GM18502 (cell line): ENCODE measurements around the gene VSTM4.

Source experiments
- ATAC-seq: cut with Tn5 transposase; IDR thresholded peaks from one replicate; pipeline ENCODE4 v1.9.1; 2021; ENCODE audit warnings: mild to moderate bottlenecking; ENCODE audit not compliant: unreplicated experiment, poor library complexity

Gene VSTM4

DNA sequence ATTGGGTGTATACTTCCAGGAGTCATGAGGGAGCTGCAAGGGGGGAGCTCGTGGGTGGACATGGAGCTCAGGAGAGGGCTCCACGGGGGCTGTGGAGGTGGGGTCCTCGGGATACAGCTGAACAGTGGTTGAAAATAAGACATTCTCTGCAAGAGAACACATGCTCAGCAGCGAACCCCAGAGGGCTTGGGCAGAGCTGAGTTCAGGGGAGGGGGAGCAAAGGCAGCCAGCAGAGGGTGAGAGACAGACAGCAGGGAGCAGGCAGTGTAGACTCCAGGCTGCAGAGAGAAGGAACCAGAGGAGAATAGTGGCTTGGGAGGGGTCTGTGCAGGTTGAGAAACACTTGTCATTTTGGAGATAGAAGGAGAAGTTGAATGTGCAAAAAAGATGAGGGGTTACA is 102.7 kb downstream of the VSTM4 start:
- no peak for ATAC-seq

DNA sequence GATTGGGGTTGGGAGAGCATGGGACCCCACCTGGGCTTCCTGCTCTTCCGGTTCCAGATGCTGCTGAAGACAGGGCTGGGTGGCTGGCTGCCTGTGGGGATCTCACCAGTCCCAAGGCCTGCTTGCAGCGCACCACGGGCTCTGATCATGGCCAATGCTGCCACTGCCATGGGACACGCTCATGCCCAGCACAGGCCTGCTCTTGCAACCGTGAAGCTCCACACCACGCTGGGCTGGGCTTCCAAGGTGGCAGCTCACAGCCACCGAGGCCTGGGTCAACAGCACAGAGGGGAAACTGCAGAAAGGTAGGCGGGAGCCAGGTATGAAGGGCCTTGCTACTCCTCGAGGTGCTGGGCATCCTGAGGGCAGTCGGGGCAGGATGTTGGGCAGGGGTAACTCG is 103.6 kb downstream of the VSTM4 start:
- ATAC-seq, result no peak

DNA sequence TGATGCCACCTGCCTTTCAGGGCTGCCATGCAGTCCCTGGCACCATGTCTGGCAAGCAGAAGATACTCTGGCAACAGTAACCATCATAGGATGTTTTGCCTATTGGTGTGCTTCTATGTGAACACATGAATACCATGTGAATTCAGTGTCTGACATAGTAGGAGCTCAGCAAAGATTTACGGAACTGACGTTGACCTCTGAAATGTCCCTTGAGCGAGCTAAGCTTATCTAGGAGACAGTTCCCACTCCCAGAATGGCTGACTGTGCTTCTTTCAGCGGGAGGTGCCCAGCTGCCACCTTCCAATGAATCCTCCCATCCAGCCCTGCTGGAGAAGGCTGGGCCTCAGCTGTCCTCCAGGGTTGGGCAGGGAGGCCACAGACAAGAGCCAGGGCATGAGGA is 104.5 kb downstream of the VSTM4 start:
- no peak for ATAC-seq

DNA sequence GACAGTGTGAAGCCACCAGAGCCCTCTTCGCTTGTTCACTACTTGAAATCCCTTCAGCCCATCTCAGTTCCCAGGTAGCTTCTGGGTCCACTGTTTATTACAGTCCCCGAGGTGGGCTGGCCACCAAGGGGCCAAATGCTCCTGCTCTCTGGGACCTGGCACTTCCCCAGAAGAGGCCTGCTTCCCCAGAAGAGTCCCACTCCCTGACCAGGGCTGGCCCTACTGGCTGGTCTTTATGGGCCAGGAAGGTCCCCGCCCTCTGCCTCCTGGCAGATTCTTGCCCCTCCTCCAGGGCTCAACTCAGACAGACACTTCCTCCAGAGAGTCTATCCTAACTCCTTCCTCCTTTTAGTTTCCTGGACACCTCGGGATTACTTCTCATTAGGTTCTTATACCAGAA is 105.0 kb downstream of the VSTM4 start:
- ATAC-seq, result no peak

DNA sequence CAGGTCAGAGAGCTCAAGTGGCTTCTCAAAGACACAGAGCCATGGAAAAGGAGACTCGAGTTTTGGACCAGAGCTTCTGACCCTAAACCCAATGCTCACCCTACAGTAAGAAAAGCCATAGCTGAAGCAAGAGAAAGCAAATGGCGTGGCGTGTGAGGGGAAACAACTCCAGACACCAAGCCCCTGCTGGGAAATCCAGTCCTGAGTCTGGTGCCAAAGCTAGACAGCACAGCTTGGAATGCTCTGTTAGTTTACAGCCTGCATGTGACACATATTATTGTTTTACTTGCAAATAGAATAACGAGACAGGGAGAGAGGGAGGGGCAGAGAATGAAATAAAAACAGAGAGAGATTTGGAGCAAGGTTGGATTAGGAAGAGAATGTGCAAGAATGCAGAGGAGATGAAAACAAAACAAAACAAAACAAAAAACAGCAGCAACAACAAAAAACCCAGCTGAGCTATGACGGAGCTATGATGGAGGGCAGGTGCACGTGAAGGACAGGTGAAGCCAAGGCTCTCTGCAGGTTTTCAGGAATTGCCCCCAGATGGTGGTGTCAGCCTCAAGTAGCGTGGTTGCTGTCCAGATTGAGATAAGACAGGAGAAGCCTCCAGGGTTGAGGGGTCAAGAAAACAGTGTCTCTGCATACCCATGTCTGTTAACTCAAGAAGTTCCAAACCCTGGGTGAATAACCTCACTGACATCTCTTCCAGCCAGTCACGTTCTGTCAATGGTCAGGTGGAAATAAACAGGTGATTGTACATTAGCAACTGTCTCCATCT is 105.9 kb downstream of the VSTM4 start:
- ATAC-seq, result no peak

DNA sequence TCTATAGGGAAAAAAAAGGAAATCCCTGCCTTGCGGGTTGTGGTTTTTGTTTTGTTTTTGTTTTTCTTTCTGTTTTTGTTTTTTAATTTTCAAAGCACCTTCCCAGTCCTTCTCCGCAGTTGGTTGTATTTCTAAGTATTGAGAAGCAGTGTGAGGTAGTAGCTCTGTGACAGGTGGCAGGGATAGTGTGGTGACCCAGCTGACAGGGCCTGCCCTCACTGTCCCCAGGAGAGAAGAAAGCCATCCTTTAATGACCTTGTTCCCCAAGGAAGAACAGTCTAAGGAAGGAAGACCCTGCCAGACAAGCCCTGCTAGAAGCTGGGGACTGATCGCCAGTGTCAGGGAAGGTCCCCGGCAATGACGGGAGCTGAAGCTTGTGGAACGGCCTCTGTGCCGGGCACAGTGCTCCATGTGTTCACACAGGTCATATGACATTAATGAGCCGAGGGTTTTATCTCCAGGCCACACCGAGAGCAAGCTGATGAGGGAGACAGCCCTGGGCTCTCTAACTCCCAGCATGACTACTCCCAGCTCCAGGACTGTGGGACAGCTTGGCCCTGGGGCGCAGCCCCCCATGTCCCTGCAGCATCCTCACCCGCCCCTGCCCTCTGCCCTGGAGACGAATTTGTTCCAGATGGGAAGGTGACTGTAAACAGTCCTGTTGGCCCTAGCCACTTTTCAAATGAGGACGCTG is 106.7 kb downstream of the VSTM4 start:
- ATAC-seq, result no peak

DNA sequence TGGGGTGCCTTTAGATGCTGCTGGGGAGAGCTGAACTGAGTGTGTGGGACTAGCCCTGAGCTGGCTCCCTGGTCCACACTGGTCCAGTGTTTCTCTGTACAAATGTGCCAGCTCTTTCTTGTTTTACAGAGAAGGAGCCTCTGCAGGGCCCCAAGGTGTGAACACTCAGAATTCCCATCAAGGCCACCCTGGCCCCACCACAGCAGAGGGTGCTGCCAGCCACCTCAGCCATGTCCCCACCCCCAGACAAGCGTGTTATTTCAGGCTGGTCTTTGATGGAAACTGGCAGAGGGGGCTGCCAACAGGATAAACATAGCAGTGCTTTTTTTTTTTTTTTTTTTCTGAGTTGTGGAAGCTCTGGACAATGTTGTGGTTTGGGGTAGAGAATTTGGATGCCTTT is 107.2 kb downstream of the VSTM4 start:
- no peak for ATAC-seq

DNA sequence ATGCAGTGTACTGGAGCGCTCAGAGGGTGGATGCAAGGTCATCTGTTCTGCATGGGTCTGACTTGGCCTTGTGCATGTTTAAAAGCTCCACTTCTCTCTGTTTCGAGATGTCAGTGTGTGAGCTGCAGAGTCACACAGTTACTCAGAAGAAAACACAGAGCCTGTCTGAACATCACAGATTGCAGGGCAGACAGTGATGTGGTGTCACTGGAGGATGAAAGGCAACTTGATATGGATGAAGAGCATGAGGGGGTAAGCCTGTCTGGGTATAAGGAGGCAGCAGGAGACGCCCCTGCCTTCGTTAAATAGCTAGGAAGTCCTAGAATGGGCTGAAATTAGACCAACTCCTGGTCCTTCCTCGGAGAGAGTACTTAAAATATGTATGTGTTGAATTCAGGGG is 108.2 kb downstream of the VSTM4 start:
- no peak for ATAC-seq

DNA sequence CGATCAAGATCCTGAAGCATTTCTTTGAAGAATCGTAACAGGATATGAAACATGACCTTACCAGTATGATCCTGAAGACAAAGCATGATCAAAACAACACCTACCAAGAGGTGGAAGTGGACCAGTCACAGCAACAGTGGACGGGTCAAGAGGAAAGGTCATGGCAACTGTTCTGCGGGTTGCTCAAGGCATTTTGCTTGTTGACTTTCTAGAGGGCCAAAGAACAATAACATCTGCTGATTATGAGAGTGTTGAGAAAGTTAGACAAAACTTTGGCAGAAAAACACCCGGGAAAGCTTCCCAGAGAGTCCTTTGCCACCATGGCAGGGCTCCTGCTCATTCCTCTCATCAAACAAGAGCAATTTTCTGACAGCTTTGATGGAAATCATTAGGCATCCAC is 110.1 kb downstream of the VSTM4 start:
- ATAC-seq, result no peak

DNA sequence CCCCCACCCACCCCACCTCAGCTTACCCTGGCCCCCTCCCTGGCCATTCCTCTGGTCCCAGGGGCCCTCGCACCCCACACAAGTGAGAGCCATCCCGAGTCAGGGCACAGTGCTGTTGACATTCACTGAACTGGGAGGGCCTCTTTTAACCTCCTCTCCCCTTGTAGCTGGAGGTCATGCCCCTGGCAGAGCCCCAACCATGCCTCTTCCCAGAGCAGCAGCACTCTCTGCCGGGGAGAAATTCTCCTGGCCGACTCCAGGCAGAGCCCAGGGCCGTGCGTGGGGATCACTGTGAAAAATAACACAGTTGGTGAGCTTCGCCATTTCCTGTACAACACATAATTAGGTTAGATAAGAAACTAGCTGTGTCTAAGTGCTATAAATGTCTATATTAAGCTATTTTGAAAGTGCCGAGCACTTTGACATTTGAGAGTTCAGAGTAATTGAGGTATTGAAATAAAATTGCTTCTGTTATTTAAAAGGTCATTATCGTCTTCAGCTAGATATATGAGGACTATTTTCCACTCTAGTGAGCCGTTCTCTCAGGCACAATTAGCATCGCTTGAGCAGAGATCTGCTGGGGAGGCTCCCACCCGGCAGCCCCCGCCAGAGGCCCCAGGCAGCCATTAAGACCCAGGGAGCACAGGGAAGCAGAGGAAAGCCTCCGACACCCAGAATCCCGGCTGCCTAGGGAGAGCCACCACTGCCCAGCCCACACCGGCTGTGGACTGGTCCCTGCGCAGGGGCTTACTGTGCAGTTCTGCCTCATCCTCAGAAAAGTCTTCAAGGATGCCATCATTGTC is 113.3 kb downstream of the VSTM4 start:
- no peak for ATAC-seq

DNA sequence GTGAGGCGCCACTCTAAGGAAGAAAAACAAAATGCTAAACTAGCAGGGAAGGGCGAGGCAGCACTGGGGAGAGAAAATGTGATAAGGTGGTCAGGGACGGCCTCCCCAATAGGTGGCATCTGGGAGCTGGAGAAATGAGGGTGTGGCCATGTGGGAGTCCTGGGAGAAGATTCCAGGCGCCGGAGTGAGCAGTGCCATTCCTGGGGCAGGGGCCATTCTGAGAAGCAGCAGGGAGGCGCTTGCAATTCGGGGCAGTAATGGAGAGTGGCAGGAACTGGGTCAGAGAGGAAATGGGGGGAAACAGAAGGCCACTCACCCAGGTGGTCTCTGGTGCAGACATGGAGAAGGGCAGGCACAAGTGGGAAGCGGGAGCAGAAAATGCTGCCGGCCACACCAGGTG is 113.9 kb downstream of the VSTM4 start:
- no peak for ATAC-seq

DNA sequence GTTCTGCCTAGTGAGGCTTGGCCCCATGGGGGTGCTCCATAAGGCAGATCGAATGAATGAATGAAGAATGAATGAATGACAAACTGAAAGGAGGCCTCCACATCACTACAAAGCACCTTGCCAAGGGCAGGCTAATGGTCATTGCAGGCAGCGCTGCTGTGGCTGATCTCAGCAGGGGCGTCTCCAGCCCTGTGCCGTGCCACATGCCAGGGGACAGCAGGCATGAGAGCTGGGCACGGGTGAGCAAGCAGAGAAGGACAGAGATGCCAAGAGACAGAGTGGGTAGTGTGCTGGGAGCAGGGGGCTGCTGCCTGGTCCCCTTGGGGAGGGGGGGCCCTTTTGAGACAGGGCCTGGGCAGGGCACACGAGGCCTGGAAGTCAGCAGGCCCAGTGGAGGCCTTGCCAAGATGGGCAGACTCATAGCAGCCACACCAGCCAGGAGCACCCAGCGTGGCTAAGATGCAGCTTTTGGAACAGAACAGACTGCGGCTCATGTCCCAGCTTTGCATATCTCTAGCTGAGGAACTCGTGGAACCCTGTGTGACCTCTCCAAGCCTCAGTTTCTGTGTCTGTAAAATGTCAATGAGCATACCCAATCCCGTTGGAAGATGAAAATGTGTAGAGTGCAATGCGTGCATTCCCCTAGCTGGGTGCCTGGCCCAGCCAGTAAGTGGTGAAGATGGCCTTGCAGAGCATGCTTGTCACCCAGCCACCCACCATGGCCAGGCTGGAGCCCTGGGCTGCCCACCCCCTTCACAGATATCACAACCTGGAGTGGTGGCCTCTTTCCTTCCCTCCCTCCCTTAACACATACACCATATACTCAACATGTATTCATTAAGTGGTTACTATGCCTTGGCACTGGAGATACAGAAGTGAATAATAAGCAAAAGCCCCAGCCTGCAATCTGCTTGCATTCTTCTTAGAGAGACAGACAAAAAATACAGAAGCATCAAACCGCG is 114.6 kb downstream of the VSTM4 start:
- ATAC-seq, result no peak

DNA sequence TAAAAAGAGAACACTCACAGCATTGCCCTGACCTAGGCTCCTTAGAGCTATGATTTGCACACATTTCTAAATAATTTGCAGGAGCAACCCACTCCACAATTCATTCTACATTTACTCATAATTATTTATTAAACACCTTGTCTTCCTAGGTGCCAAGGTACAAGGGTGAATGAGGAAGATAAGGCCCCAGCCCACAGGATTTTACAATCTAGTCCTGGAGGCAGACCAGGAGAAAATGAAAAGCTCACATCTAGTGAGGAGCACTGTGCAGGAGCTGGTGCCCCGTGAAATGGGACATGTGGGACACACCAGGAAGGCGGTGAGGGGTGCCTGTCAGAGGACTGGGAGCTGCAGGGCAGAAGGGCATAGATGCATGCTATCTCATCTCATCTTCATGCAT is 116.0 kb downstream of the VSTM4 start:
- no peak for ATAC-seq

DNA sequence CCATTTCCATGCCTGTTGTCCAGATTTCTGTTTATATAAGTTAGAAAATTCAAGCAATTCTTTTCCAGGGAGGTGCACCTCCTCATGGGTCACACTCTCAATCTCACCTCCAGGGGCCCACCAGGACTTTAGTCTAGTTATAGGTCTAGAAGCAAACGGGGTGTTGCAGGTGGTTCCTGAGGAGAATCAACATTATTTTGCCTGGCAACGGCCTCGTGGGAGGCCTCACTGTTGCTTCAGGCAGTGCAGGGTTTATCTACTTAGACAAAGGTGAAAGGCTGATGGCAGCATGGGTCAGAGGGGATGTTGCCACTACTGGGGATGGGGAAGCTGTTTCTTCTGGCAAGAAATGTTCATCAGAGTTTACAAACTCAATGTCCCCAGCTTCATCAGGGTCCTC is 119.0 kb downstream of the VSTM4 start:
- no peak for ATAC-seq

DNA sequence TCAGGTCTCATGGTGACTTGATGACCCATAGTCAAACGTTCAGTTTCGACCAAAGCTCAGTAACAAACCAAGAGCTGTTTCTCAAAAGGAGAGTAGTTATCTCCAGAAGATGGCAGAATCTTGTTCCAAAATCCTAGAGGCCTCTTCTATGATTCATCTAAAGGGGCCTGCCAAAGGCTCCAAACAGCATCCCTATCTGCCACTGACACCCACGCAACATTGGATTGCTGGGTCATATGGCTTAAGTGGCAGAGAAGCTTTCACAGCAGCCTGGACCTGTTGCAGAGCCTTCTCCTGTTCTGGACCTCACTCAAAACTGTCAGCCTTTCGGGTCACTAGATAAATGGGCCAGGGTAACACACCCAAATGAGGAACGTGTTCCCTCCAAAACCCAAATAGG is 121.7 kb downstream of the VSTM4 start:
- no peak for ATAC-seq

DNA sequence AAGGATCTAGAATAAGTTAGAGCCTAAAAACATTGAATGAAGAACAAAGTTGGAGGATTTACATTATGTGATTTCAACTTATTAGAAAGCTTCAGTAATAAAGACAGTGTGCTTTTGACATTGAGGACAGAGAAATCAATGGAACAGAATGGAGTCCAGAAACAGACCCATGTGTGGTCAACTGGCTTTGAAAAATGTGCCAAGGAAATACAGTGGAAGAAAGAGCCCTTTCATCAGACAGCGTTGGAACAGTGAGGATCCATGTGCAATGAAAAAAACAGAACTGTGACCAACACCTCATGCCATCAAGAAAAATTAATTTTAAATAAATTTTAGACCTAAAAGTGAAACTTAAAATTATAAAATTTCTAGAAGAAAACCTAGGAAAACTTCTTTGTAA is 125.1 kb downstream of the VSTM4 start:
- ATAC-seq, result no peak

DNA sequence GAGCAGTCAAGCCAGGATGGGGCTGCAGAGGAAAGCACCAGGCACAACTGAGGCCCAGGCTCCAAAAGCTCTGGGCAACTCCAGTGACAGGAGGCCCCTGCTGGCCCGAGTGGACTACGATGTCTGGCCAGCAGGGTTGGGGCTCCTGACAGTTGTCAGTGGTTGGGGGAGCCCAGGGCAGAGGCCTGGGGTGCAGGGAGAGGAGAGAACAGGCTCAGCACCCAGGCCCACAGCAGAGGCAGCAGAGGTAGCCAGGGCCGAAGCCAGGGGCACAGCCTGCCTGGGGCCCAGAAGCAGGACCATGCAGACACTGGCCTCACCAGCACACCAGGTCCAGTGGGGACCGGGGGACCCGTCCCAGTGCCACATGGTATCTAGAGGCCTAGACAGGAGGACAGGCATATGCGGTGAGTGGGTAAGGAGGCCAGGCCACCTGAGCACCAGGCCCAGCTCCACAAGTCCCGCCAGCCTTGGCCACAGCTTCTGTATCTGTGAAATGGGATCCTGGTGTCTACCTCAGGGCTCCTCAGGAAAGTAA is 129.6 kb downstream of the VSTM4 start:
- no peak for ATAC-seq

DNA sequence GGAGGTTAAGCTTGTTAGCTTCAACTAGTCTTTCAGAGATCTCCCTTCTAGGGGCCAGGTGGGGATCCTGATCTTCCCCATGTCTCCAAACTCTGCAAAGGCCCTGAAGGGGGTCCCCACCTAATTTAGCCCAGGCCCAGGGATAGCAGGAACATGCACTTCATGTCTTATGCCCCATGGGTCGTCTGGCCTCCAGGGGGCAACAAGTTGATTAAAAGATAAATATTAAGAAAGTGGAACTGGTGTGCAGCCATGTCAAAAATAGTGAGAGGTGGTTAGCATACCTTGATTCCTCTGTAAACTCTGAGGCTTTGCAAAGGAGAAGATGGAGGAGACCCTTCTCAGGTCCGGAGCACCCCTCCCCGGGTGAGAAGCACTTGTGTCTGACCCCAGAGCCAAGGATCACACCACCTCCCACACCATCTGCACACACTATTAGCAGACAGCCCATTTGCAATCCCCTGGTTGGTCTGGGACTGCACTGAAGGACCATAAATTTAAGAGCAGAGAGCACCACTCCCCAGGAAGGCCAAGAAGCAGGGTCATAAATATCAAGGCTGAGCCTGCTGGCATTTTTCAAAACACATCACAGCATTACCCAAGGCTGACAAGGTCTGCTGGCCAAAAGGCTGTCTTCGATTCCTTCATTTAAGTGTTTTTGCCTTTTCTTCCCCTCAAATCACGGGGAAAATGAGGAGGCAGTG is 131.5 kb downstream of the VSTM4 start:
- ATAC-seq, result no peak

DNA sequence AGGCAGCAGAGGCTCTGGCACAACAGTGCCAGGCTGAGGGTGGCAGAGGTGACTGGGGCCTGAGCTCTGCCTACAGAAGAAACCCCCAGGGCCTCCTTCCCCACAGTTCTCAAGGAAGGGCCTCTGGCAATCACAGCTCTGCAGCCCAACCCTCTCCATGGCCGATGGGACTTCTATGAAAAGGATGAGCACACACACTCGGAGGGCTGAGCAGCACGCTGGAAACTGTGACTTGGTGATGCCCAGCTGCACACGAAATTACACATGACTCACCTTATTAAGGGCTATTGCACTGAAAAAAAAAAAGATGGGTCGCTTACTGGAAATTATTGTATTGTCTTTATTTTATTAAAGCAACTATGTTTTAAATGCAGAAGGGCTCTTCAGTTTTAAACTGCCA is 132.7 kb downstream of the VSTM4 start:
- ATAC-seq, result no peak
